GM21825 (cell line): ENCODE results near the gene CATSPER1.
A peak's percentile ranks its signal among the peaks of the same experiment; 100 is the strongest.

ENCODE experiments used
- ATAC-seq: cut with Tn5 transposase; IDR thresholded peaks from one replicate; pipeline ENCODE4 v1.9.1; 2021; ENCODE audit warnings: mild to moderate bottlenecking, moderate library complexity; ENCODE audit not compliant: unreplicated experiment

The CATSPER1 gene

DNA sequence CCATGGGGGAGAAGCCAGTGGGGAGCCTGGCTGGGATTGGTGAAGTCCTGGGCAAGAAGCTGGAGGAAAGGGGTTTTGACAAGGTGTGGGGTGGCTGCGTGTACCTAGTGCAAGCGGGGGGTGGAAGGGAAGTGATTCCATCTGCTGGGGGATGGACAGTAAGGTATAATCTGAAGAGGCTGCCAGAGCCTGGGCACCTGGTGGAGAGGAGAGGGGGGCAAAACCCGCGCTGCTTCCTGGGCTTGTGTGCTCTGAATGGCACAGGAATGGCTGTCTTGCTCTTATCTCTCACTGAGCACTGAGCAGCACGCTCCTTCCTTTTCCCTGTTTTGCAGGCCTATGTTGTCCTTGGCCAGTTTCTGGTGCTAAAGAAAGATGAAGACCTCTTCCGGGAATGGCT is 23.0 kb downstream of the CATSPER1 start:
- ATAC-seq = no peak

DNA sequence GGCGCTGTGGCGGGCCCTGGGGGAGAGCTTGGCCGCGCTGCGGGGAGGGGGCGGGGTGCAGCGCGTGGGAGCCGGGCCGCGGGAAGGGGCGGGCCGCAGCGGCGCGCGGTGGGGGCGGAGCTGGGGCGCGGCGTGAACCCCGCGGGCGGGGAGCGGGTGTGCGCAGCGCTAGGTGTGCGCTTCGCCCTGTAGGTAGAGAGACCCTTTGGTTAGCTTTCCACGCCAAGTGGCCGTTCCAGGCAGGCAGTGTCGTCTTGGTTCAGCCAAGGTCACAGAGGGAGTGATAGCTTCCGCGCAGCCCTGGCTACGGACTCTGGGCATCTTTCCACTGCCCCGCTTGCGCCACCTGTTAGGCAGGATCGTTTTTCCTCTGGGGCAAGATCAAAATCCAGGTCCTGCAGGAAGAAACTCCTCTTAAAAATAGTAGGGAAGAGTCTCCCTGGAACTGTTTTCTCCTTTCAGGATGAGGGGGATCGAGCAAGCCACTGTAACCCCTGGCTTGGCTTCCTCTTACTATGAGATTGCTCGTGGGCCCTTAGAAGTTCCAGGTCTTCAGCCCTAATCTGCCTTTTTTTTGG is 23.5 kb downstream of the CATSPER1 start:
- peak; percentile 41 for ATAC-seq

DNA sequence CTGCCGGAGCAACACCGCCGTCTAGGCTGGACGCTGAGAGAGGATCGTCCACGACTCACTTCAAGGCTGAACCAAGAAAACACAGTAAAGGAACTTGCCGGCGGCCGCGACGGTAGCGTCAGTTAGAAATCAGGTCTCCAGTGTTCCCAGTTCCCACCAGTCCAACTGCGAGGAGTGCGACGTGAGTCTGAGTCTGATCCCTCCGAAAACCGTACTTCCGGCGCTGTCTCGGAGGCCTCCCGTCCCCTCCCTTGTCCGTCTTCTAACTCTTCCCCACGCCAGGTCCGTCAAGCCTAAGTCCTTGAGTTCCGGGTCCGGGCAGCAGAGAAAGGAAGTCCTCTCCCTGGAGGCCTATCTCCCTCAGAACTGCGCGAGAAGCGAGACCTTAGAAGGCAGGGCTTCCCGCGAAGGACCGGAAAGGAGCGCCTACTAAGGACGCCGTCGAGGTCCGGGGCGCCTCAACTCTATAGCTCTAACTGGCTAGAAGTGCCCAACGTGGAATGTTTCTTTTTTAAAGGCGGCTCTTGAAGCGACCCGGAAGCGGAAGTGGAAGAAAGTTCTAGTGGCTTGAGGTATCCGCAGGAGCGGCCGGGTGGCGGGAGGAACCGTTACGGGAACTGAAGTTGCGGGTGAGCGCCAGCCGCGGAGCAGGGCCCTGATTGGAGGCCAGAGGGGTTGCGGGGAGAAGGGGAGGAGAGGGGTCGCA is 24.2 kb downstream of the CATSPER1 start, which contains the start of the genes BANF1 and EIF1AD:
Gene BANF1, plus strand, starts transcription at position 562 of the 706 bp plus-strand sequence. CDS start 748 bp downstream, outside the sequence.
Gene EIF1AD, minus strand, starts transcription at position 216 of the 706 bp plus-strand sequence. CDS start 1,768 bp downstream, outside the sequence.
- peak; percentile 72 for ATAC-seq

DNA sequence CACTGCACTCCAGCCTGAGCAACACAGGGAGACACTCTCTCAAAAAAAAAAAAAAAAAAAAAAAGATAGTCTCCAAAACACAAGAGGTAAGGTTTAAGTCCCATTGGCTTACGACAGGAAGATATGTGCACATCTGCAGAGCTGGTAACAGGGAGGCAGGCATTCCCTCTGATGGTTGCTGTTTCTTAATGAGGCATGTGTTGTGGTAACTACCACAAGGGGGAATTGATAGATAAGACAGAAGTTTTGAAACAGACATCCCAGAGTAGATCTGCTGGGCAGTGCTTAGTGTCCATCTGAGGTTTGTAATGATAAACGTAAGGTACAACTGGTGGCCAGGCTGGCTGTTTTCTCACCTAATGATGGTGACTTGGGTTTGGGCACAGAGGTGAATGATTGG is 29.0 kb downstream of the CATSPER1 start:
- ATAC-seq = no peak

DNA sequence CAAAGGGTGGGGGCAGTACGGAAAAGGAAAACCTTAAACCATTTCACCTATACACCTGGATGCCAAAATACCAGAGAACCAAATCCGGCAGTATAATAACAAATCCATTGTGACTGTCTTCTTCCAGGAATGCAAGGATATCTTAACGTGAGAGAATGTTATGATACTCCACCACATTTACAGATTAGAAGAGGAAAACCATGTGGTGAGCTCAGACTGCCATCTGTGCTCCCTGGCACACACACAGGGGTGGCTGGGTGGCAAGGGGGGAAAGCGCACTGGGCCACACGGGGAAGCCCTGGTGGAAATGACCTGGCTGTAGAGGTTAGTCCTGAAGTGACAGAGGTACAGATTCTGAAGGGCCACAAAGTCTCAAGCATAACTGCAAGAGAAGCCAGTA is 34.2 kb downstream of the CATSPER1 start:
- no peak for ATAC-seq

DNA sequence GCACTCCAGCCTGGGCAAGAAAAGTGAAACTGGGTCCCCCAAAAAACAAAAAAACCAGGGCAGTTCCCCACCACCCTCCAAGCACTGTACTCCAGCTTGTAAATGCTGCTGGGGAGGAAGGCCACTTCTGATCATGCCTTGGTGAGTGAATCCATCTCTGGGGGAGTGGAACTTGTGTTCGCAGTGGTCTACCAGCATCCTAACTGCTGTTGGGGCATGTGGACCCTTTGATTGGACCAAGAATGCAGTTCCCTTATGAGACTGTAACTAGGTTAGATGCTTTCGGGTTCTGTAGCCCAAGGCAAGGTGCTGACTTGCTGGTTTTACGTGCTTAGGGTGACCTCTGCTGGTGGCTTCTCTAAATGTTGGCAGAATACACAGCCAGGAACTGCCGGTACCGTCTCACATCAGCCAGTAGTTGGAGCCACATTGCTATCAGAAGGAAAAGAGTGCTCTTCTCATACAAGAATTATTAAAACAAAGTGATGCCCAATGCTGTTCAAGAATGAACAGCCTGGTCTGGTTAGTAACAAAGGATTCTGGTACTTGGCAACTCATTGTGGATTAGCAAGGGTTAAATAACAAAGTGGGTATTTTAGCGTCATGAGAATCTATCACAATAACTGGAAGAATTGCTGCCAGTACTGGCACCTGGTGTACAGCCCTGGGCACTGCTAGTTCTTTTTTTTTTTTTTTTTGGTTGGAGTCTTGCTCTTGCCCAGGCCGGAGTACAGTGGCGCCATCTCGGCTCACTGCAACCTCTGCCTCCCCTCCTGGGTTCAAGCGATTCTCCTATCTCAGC is 37.3 kb downstream of the CATSPER1 start:
- peak; percentile 95 for ATAC-seq

DNA sequence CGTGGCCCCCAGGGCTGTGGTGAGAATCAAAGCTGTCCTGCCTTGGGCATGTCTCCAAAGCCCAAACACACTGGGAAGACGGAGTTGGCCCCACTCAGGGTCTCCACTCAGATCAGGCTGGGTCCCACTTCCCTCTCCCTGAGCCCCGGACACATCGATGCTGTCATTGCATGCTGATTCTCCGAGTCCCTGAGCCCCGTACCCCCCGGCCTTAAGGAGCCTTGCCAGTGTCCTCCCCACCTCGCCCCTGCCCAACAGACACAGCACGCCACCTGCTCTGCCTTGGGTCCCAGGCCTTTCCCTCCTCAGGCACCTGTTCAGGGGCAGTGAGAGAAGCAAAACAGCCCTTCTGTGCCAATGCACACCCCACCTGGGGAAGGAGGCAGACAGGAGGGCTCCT is 38.9 kb downstream of the CATSPER1 start:
- no peak for ATAC-seq

DNA sequence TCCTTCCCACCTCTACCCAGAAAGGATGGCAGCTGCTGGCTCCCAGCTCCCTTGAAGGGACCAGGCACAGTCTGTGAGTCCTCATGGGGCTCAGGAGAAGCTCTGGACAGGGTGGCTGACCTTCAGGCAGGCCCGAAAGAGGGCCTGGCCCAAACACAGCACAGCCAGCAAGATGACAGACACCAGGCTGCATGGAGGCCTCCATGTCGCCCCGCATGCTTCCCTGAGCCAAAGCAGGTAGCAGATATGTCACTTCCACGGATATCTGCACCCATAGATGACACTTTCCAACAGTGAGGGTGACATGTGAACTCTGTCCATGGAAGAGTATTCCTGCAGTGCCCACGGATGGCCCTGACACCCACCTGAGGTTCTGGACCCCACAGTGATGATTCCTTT is 42.7 kb downstream of the CATSPER1 start:
- ATAC-seq = no peak

DNA sequence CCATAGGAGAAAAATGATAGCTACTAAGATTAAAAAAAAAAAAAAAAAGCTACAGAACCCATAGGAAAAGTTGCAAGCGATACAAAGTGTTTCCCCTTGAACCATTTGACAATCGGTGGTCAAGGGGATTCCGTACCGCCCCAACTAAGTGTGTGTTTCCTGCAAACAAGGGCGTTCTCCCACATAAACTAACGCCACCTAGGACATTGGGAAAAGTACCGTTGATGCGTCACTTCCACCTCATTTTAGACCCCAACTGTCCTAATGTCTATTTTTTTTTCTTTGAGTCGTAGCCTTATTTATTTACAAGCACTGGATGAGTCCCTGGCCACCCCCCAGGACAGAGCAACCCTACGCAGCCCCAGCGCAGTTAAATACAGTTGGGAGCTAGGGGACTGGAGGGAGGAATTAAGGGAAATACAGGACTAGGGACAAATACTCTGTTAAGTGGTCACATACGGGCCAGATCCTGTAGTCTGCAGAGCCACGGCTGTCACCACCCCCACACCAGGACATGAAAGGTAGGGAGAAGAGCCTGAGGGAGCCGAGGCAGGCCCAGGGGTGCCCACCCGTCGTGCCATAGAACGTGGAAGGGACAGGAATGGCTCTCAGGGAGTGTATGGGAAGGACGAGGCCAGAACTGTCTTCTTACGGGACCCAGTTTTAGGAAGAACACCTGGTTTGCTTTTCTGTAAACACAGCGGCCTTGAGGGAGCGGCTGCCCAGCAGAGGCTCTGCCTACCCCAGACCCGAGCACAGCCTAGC is 43.3 kb downstream of the CATSPER1 start:
- no peak for ATAC-seq

DNA sequence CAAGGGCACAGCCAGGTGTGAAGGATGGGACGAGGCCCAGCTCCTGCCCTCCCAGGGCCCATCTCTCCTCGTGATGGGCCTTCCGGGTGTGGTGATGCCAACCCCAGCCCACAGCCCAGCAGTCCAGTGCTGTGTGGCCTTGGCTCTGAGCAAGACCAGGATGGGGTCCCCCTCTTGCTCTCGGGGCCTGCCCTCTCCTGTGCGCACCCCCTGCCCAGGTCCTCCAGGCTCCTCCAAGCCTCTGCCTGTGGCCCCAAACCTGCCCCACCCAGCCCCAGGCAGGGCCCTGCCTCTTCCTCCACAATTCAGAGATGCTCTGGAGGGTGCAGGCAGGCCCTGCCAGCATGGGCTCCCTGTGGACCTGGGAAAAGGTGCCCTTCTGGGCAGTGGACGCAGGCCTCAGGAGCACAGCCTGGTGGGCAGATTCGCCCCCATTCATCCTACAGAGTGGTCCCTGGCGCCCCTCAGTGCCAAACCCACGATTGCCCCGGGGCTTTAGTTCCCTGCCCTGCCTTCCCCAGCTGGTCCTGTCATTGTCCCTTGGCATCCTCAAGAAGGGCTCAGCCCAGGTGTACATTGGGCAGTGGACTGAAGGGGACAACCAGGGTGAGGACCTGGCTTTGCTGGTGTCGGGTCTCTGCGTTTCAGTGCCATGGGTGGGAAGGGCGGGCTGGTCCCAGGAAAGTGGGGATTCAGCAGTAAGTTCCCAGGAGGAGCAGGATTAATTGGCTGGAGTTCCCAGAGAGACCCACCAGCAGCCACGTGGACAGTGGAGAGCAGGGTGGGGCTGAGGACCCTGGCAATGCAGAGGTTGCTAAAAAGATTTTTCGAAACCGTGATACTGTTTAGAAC is 44.1 kb downstream of the CATSPER1 start:
- ATAC-seq = no peak

DNA sequence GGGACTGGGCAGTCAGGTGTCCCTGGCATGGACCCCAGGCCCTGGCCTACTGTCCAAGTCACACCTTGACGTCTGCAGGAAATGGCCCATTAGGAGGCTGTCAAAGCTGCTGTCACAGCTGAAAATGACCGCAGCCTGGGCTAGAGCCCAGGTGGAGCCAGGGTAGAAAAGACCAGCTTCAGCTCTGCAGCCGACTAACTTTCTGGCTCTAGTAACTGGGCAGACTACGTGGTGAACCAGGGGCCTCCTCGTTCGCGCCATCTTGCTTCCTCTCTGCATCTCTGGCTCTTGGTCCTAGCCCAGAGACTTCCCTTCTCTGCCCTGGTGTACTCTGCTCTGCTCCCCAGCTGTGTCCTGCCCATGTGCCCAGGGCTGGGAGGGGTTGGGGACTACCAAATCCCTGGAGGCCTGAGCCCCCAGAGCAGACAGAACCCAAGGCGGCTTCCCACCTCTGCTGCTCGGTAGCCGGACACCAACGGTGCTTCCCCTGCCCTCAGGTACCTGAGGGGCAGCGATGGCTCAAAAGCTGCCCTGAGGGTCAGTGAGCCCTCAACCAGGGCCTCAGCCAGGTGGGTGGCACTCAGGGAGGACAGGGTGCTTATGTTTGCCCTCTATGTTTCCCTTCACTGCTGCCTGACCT is 45.1 kb downstream of the CATSPER1 start:
- ATAC-seq = no peak

DNA sequence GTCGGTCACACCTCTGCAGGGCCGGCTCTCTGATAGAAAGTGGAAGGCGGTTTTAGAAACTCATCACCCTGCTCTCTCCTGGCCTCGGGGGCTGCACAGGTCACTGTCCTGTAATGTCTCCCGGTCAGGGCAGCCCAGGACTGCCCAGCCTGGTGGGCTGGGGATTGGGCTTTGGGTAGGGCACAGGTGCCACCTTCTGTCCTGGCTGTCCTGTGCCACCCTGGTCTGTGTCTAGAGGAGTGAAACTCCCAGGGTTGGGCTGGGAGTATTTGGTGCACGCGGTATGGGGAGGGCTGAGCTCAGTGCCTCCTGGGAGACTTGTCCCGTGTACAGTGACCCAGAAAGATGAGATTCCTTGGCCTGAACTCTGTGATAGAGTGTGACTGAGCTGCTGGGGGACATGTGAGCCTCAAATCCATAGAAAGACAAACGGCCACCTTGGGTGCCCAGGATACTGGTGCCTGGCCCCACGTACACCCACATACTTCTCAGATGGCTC is 47.0 kb downstream of the CATSPER1 start:
- ATAC-seq = no peak

DNA sequence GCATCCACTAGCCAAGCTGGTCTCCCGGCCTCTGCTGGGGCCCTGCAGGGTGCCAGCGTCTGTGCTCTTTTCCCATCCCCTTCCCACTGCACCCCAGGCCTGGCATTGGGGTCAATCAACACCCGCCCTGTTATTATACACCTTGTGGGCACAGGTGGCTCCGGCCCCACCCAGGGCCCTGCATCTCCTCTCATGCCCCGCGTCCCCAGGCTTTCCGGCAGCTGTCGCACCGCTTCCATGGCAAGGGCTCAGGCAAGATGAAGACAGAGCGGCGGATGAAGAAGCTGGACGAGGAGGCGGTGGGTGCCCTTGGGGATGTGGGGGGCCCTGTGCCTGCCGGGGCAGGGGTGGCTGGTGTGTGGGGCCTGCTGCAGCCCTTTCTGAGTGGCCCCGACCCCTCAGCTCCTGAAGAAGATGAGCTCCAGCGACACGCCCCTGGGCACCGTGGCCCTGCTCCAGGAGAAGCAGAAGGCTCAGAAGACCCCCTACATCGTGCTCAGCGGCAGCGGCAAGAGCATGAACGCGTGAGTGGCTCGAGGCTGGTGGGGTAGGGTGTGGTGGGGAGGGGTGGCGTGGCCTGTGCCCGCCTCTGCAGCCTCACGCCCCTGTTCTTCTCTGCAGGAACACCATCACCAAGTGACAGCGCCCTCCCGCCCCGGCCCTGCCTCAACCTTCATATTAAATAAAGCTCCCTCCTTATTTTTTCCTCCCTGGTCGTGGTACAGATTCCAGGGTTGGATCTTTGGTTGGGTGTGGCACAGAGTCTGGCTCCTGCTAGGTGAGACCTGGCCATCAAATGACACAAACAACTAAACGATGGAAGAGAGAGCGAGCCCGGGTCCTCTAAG is 47.7 kb downstream of the CATSPER1 start:
- no peak for ATAC-seq

DNA sequence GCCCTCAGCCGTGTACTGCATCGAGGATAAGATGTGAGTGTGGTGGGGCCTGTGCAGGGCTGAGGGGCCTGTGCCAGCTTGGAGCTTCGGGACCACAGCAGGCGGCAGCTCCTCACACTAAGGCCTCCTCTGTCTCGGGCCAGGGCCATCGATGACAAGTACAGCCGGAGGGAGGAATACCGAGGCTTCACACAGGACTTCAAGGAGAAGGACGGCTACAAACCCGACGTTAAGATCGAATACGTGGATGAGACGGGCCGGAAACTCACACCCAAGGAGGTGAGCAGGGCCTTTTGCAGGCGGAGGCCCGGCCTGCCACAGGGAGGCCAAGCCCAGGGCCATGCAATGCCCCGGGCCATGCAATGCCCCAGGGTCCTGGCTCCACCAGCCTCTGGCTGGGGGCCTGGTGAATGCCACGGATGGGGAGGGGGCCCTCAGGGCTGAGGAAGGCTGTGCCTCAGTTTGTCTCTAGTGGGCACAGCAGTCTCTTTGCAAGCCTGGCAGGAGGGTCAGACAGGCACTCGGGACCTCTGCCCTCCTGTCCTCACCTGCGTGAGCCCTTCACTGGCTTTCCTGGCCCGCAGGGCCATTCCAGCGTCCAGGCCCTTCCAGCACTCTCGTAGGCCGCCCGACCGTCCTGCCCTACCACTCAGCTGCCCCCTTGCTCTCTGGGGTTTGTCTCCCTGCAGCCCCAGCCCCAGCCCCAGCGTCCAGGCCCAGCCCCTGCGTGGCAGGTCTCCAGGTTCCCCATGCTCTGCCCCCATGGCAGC is 48.5 kb downstream of the CATSPER1 start:
- ATAC-seq = no peak

DNA sequence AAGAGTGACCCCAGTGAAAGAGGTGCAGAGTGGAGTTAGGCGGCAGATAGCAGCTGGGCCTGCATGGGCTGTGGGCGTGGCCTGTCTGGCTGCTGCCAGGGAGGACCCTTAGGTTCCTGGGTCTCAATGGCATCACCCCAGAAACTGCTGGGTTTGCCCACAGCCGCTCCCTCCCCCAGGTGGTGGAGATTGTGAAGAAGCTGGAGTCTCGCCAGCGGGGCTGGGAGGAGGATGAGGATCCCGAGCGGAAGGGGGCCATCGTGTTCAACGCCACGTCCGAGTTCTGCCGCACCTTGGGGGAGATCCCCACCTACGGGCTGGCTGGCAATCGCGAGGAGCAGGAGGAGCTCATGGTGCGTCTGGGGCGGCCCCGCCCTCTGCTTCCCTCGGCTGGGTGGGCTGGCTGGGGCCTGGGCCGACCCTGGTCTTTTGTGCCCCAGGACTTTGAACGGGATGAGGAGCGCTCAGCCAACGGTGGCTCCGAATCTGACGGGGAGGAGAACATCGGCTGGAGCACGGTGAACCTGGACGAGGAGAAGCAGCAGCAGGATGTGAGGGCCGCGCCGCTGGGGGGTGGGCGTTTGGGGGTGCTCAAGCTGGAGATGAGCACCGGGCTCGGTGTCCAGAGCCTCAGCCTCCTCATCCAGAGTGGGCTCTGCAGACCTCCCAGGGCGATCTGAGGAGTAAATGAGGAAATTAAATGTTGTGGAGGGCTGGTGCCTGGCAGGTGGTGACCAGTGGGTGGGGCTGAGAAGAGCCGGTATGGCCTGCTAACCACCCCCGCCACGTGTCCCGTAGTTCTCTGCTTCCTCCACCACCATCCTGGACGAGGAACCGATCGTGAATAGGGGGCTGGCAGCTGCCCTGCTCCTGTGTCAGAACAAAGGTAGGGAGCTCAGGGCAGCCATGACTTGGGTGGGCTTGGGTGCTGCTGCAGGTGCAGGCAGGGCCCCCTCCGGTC is 49.8 kb downstream of the CATSPER1 start:
- ATAC-seq = no peak

DNA sequence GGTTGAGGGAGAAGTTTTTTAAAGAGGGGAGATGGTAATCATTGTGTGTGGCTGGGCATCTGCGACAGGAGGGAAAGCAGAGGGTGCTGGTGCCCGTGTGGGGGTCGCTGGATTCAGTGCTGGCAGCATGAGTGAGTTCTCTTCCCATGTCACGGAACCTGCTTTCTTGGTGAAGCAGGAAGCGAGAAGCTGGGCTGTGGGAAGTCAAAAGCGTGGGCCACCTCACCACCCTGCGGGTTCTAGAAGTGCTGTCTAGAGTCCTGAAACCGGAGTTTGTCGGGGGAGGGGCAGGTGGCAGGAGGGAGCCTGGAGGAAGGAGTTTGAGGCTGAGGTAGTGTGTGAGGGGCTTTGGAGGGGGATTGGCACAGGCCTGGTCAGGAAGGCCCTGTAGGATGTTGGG is 50.5 kb downstream of the CATSPER1 start:
- no peak for ATAC-seq
